SIG-M5 (cell line): ENCODE measurements around the gene EXOSC5.
"Not testable (repeated sequence)": the region's sequence is repeated elsewhere in the genome, so short reads cannot be mapped to it uniquely, and the experiment has no call there.

ENCODE experiments used
- DNase-seq: peaks from one replicate; lab custom pipeline; 2025; lab: John Stamatoyannopoulos, UW

The EXOSC5 gene

DNA sequence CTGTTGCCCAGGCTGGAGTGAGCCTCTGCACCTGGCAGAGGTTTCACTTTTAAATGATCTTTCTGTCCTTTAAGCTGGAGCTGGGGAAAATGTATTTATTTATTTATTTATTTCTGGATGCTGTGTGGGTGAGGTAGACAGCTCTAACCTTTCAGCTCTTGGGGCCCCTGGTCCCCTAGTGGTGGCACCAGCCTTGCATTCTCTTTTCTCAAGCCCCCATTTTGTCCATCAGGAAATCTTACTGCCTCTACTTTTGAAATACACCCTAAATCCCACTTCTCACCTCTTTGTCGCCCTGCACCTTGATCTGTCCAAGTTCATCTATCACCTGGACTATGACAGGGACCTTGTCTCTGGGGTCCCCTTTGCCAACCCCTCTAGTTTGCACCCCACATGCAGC is 31.1 kb downstream of the EXOSC5 start:
- no peak for DNase-seq

- peak; percentile 33 for DNase-seq
Observed at GRCh38 chr19:41364524-41365391, 32.4 kb downstream of the EXOSC5 start.

DNA sequence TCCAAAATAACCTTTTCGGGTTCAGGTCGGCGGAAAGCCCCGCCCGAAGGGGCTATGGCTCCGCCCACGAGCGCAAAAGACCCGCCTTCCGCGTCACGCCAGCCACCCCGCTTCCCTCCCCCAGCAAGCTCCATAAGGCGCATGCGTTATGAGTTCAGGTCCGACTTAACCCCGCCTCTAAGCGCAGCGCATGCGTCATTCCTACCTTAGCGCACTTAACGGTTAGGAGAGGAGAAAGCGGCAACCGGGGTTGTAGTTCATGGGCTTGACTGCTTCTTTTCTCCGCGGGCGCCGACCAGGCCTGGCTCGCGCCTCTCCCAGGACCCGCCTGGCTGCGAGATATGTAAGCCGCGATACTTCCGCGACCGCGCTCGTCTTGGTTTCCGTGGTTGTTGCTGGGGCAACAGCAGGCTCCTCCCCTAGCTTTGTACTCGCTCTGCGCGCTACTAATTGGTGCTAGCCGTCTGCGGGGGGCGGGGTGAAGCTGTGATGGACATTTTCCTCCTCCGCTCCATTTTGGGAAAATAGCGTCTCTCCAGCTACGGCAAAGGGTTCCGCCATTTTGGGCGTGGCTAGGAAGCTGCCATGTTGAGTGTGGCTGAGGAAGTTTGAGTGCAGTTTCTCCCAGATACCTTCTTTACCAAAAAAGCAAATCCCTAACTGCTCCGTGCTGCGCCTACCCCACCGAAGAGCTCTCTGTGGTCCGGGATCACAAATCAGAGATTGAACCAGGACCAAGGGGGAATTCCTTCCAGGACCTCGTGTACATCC is 33.2 kb downstream of the EXOSC5 start, which contains the start of gene B9D2:
TSS of gene B9D2 (minus strand) at position 397 of the 771 bp plus-strand sequence. CDS start 630 bp downstream, outside the sequence.
- DNase-seq: peak; percentile 71

GRCh38 chr19:41363371-41363752 is 33.8 kb downstream of the EXOSC5 start:
- DNase-seq: no peak

DNA sequence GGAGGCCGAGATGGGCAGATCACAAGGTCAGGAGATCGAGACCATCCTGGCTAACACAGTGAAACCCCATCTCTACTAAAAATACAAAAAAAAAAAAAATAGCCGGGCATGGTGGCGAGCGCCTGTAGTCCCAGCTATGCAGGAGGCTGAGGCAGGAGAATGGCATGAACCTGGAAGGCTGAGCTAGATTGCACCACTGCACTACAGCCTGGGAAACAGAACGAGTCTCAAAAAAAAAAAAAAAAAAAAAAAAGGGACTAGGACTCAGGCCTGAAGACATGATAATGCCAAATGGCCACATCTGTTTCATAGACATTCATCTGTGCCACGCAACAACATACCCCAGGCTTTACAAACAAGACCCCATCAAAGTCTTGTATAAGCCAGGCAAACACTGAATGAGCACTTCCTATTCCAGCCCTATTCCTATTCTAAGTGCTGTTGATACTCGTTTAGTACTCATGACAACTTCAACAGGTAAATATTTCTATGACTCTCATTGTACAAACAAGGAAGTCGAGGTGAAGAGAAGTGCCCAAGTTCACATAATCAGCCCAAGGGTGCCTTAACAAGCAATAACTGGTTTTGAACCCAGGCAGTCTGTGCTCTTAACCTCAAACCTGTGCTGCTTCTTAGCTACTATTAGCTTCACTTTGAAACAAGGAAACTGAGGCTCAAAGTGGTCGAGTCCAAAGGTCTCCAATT is 34.9 kb downstream of the EXOSC5 start:
- DNase-seq: no peak

DNA sequence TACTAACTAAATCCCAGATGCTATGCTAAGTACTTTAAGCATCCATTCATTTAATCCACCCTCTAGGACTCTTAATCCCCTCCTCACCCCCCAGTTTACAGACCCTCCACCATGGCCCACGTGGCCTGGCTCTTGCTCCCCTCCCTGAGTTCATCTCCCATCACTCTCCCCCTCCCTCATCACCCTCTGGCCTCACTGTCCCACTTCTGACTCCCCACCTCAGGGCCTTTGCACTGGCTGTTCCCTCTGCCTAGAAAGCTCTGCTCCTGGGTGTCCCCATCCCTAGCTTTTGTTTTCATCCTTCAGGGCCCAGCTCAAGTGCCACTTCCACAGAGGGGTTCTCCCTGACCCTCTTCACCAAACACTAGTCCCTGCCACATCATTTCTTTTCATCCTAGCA is 37.4 kb downstream of the EXOSC5 start:
- DNase-seq: no peak

DNA sequence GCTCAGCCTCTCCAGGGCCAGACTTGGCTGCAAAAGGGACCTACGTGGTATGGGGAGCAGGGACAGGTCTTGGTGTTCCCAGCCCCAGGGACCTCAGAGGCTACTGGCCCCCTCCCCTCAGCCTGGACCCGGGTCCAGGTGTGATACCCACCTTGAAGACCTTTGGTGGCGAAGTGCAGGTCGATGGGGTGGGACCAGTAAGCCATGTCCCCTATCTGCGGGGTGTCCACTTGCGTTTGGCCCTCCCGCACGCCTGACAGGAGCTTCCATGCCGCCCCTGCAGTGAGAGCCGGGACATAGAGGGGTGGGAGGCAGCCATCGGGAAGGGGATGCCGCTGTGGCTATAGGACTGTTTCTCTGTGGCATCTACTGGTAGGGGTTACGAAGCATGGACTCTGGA is 39.4 kb downstream of the EXOSC5 start:
- no peak for DNase-seq

GRCh38 chr19:41356984-41357739 is 40.0 kb downstream of the EXOSC5 start:
- DNase-seq: no peak

- no peak for DNase-seq
Observed at GRCh38 chr19:41355802-41356201, 41.4 kb downstream of the EXOSC5 start.

DNA sequence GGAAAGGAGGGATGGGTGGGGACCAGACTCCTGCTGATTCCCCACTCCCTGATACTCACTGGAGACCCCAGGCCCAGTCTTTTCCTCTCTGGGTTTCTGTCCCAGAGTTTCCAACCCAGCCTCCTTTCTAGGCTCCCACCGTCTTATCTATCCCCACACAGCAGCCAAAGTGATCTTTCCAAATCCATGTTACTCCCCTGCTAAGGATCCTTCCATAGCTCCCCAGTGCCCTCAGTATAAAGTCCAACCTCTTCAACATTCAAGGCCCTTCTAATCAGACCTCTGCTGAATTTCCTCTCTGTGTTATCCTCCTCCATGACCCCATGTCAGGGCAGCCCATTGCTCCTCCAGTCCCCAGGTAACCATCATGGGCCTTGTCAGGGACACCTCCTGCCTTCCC is 42.1 kb downstream of the EXOSC5 start:
- no peak for DNase-seq

DNA sequence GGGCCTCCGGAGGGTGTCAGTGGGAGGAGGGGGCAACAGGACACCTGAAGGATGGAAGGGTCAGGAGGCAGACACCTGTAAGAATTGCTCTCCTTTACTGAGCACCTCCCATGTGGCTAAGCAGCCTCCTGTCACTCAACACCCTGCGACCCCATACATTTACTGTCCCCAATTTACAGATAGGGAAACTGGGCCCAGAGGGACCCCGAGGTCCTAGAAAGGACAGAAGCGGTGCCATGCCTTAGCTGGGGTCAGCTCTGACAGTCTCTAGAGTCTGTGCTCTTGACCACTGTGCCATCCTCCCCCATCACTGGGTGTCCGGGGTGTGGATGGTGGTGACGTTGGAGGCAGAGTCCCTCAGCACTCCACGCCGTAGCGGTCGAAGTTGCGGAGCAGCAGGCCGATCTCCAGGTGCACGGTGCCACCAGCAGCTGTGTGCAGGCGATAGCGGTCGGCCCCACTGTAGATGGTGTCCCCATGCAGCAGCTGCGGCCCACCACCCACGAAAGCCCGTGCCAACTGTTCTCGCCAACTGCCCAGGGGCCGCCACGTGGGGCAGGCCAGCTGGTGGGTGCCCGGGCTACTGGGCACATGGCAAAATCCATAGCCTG is 42.7 kb downstream of the EXOSC5 start:
- no peak for DNase-seq

DNA sequence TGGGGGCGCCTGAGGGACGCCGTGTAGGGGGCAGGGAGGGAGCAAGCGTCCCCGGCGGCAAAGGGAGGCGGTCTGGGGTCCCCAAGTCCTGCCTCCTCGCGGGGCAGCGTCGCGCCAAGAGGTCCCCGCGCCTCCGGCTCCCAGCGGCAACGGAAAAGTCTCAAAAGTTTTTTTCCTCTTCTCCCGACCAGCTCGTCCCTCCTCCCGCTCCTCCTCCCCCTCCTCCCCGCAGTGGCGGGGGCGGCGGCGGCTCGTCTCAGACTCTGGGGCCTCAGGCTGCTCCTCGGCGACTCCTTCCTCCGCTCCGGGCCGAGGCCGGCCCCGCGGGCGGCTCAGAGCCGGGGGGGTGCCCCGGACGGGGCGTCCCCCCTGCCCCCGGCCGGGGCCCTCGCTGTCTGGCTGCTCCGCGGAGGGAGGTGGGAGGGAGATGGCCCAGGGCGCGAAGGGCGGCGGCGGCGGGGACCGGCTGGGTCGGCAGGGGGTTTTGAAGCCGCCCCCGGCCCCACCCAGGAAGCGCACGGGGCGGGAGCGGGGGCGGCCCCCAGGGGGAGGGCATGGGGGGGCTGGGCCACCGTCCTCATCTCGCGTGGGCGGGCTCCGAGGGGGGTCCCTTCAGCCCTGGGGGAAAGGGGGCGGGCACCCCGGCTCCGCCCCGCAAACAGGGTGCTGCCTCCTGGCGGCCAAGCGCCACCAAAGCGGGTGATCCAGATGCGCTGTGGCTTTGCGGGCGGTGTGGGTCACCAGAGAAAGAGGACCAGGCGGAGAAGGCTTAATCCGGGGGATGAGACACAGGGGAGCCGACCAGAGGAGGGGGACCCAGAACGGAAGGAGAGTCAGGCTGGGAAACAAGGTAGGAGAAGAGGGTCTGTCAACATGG is 43.5 kb downstream of the EXOSC5 start, which contains the start of gene TGFB1:
TSS of gene TGFB1 (minus strand) at position 457 of the 877 bp plus-strand sequence. CDS start 878 bp downstream, outside the sequence.
- DNase-seq: peak; percentile 50

GRCh38 chr19:41352609-41353465 is 44.3 kb downstream of the EXOSC5 start:
- no peak for DNase-seq

GRCh38 chr19:41352279-41352608 is 44.9 kb downstream of the EXOSC5 start:
- no peak for DNase-seq

DNA sequence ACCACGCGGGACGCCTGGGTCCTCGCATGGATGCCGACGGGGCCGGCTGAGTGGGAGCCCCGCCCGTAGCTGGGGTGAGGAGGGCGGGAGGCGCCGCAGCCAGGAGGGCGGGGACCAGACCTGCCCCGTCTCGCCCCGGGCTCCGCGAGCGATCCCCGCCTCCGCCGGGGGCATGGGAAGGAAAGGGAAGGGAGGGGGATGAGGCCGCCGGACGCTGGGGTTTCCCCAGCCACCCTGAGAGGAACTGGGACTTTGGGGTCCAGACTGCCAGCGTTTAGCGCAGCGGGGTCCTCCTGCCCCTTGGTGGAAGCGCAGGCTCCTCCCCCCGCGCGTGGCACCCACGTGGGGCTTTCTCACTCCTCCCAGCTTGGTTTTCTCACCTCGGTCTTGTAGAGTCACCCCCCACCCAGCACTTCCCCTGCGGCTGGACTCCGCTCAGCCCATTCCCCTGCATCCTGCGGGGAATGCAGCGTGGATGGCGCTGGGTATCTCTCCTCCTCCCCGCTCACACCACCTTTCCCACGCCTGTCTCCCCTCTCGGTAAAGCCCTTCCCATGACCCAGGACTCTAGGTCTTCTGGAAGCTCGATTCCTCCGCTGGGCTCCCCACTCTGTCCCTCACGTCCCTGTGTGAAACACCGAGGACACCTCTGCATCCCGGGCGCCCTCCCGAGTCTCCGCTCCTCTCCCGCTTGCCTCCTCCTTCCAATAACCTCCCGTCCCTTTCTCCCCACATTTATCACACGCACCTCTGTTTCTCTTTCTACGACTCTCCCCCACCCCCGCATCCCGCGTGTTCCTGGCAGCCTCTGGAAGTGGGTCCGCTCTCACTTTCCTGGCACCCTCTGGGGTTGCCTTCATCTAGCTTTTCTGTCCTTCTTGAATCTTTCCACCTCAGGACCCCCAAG is 45.6 kb downstream of the EXOSC5 start:
- DNase-seq: no peak

- DNase-seq: no peak
Observed at GRCh38 chr19:41350735-41351338, 46.3 kb downstream of the EXOSC5 start.

- DNase-seq: not testable (repeated sequence)
Observed at GRCh38 chr19:41346916-41347315, 50.2 kb downstream of the EXOSC5 start.

GRCh38 chr19:41344162-41344561 is 53.0 kb downstream of the EXOSC5 start:
- DNase-seq: no peak
